ENCODE measurements around the gene DMC1.
"Not testable (repeated sequence)": the region's sequence is repeated elsewhere in the genome, so short reads cannot be mapped to it uniquely, and the experiment has no call there.

DMC1 gene, protein sequence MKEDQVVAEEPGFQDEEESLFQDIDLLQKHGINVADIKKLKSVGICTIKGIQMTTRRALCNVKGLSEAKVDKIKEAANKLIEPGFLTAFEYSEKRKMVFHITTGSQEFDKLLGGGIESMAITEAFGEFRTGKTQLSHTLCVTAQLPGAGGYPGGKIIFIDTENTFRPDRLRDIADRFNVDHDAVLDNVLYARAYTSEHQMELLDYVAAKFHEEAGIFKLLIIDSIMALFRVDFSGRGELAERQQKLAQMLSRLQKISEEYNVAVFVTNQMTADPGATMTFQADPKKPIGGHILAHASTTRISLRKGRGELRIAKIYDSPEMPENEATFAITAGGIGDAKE

DNA sequence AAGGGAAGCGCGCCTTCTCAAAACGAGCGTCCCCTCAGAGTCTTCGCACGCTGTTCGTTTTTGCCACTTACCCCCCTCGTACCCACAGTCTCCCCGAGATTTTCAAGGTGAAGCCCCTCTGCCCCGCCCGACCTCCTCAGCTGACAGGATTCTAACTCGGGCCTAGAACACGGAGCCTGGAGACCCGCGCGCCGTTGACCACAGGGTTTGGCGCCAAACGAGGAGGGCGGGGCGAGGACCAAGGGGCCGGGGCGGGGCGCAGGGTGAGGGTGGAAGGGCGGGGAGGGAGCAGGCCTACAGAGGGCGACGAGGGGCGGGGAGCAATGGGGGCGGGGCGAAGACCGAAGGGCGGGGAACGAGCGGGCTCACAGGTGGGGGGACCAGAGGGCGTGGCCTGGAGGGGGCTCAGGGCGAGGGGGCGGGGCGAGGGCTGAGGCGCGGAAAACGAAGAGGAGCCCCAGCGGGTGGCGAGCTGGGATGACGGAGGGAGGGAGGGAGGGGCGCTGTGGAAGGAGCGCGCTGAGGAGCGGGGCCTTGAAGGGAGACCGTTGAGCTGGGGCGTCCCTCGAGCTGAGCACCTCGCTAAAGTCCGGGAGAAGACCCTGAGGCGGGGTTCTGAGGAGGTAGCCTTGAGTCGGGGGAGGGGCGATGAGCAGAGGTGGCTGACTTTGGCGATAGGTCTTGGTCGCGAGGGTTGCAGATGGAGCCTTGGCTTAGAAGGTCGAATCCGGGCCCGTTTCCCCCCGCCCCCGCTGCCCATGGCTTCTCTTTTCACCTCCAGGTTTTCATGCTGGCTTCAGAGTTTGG, at the start of gene DMC1:
Gene DMC1, minus strand, starts transcription at position 212 of the 807 bp plus-strand sequence. CDS start 1,927 bp downstream, outside the sequence.
- DNase-seq, result peak; percentile 94

DNA sequence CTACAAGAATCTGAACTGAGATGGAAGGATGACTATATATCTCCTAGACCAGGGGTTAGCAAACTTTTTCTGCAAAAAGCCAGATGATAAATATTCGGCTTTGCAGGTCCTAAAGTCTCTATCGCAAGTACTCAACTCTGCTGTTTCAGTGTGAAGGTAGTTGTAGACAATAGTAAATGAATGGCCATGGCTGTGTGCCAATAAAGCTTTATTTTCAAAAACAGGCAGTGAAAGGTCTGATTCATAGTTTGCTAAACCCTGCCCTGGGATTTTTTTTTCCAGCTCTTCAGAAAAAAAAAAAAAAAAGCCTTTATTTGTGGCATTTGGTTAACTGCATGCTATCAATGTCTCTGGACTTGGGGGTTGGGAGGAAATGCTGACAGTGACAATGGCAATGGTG, 48.7 kb upstream of the DMC1 start:
- no peak for DNase-seq

DNA sequence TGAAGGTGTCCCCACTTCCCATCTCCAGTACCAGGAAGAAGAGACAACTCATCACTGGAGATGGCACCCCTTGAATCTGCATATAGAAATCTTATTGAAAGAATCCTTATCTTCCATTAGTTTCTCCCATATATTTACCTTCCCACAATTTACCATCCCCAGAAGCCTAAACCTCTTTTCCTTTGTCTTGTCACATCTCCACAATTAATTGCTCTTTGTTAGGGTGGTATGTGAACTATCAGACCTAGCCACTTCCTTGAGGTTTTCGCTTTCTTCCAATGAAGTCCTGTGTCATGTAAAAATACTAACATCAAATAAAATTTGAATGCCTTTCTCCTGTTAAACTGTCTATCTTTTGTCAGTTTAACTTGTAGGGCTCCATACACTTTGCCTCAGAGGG, 48.3 kb upstream of the DMC1 start:
- no peak for DNase-seq

DNA sequence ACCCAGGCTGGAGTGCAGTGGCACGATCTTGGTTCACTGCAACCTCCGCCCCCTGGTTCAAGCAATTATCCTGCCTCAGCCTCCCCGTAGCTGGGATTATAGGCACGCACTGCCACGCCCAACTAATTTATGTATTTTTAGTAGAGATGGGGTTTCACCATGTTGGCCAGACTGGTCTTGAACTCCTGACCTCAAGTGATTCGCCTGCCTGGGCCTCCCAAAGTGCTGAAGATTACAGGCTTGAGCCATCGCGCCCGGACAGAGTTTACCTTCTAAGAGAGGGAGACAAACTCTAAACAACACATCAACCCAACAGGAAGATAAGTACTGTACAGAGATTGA, 45.1 kb upstream of the DMC1 start:
- DNase-seq, result not testable (repeated sequence)

DNA sequence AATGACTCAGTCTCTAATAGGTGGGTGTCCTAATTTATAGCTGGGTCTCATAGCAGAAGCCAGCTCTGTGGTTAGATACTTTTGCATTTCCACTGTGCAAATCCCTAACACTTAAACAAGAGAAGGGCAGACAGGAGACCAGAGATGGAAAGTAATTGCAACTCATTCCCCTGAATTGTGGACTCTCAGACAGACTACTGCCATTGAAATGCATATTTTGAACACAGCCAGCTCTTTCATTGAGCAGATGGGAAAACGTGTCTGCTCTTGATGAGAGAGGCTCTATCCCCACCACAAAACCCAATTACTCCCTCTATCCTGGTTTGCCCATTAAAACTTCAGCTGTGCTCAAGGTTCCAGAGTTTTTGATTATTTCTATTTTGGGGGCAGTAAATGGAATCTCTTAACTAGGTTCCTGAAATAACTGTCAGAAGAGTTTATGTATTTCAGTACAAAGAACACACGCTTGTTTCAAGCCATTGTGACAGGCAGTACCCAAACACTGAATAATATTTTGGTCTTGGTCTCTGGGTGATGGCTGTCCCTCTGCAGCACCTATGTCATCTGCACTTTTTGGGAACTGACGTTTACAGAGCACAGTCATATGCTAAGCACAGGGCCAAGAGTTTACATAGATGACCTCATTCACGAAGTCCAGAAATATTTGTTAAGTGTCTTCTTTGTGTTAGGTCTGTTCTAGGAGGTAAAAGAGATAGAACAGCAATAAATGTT, 44.5 kb upstream of the DMC1 start:
- DNase-seq, result peak; percentile 51

DNA sequence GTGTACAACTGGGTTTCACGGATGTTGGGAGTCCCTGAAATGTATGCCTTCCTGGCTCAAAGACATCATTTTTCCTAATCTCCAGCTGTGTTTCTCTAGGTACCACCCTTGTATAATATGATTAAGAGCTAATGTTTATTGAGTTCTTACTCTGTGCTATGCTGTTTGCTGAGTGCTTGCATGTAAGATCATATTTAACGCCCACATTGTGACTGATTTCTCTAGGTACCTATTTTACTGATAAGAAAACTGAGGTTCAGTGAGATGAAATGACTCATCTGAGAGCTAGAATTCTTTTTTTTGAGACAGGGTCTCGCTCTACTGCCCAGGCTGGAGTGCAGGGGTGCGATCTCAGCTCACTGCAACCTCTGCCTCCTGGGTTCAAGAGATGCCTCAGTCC, 43.6 kb upstream of the DMC1 start:
- DNase-seq, result no peak

DNA sequence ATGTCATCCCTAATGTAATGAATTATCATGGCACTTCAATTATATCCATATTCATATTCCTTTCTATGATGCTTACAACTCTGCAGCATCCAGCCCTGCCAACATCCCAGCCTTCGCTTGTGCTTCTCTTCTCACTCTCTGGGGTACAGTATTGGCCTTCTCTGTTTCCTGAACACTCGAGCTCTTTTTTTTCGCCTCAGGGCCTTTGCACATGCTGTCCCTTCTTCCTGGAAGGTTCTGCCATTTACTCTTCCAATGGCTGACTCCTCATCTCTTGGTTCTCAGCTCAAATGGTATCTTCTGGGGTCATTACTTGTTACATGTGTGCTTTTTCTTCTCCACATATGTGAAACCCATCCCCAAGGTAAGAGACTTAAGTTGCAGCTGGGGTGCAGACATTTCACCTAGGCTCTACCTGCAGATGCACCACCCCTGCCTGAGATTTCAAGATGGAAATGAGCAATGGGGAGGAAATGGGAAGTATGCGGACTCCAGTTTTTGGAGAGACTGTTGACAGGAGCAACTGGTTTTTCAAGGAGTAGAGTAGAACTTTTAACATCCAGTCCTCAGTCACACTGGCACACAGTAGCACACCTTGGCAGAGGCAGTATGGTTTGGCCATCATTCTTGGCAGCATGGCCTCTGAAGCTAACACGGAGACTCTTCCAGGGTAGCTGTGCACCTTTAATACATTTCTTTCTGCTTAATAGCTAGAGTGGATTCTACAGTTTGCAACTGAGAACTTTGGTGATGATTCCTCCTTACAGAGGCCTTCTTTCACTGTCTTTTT, 42.4 kb upstream of the DMC1 start:
- no peak for DNase-seq

DNA sequence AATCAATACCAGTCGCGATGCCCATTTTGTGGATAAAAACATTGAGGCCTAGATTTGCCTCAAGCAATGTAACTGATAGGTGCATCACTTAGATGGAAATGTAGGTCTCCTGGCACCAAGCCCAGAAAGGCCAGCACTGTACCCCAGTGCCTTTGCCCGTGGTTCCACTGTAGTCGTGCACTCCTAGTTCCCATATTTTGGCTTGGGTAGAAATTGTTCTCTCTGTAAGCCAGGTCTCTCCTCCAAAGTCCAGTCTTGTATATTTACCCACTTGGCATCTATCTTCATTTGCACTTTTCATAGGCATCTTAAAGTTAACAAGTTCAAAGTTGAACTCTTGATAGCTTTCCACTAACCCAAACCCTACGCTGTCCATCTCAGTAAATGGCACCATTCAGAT, 41.6 kb upstream of the DMC1 start:
- no peak for DNase-seq

DNA sequence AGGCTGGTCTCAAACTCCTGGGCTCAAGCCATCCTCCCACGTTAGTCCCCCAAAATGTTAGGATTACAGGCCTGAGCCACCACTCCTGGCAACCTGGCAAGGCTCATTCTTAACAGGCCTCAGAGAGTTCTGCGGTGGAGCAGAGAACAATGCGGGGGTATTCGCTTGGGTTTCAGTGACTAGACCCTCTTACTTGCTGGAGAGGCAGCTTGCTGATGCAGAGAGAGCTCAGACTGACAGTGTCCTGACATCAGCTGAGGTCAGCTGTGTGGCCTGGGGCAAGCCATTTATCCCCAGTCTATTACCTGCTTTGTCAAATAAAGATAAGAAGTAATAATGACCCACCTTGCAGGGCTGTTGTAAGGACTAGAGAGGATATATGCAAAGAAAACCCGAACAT, 40.3 kb upstream of the DMC1 start:
- no peak for DNase-seq

DNA sequence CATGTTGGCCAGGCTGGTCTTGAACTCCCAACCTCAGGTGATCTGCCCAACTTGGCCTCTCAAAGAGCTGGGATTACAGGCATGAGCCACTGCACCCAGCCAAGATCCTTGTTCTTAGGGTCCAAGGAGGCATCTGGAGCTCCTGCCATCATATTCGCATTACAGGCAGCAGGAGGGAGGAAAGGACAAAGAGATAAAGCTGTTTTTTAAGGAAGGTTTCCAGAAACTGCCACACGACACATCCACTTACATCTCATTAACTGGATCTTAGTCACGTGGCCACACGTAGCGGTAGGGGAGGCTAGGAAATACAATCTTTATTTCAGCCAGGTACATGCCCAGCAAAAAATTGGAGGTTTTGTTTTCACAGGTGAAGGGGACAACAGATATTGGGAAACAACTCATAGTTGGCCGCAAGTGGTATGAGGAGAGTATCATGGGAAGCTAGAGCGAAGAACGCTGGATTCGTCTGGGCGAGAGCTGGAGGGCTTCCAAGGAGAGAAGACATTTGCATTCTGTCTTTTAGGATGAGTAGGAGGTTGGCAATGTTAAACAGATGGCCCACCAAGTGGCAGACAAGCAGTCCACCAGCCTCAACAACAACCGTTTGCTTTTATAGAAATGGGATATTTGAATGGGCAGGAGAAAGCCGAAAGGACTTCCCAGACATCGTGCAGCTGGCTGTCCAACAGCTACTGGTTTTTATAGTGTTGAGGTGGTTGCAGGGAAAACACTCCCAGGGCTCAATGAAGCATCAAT, 39.2 kb upstream of the DMC1 start:
- DNase-seq, result no peak

DNA sequence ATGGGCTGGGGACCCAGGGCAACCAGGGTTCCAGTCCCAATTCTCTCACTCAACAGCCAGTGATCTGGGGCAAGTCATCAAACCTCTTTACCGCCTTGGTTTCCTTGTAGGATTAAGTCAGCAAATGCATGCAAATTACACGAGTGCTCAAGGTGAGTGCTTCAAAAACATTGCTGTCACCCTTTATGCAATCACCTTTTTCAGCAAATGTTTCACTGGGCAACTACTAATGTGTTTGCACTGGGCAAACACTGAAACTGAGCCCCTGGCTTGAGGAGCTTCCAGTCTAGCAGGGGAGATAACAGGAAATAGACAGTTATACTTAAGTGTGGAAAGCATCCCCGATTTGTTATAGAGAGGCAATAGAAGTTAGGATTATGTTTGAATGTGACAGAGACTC, 37.7 kb upstream of the DMC1 start:
- peak; percentile 73 for DNase-seq

DNA sequence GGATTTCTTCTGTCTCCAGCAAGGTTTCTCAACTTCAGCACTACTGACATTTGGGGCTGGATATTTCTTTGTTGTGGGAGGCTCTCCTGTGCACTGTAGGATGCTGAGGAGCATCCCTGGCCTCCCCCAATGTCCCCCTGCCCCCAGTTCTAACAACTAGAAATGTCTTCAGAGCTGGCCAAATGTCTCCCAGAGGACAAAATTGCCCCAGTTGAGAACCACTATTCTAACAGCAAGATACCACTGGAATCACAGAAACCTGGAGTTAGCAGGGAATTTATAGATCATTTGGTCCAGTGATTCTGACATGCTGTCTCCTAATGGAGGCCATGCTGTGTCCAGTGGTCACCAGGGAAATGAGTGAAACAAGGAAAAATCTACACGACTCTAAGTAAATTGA, 32.2 kb upstream of the DMC1 start:
- DNase-seq, result no peak

DNA sequence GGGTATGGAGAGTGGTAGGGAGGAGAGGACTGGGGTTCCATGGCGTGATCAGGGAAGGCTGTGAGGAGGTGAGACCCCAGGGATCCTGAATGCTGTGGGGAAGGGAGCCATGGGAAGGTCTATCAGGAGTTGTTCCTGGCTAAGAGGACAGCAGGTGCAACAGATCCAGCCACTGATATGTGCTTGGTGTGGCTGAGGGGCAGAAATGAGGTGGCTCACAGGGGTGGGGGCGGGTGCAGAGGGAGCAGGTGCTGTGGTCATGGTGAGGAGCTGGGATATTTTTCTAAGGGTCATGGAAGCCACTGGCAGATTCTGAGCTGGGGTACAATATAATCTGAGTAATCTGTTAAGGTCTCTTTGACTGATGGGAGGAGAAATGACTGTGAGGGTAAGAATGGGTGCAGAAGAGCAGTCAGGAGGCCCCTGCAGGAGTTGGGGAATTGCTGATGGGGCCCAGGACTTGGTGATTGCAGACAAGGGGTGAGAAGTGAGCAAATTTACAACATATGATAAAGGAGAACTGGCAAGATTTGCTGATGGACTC, 31.3 kb upstream of the DMC1 start:
- DNase-seq, result no peak

DNA sequence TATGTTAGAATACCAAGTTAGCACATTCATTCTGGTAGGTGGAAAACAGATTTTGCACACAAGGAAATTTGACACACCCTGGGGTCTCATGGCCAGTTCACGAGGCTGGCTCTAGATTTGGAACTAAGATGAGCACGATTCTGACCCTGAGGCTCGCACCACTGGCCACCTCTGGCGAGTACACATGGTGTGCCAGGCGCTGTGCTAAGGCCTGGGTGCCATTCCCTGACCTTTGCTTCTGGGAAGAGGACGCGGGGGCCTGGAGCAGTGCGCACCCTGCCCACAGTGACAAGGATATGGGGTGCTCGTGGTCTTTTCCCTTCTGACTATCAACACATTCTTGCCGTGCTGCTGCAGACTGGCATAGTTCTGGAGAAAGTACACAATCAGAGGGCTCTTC, 29.5 kb upstream of the DMC1 start:
- no peak for DNase-seq

DNA sequence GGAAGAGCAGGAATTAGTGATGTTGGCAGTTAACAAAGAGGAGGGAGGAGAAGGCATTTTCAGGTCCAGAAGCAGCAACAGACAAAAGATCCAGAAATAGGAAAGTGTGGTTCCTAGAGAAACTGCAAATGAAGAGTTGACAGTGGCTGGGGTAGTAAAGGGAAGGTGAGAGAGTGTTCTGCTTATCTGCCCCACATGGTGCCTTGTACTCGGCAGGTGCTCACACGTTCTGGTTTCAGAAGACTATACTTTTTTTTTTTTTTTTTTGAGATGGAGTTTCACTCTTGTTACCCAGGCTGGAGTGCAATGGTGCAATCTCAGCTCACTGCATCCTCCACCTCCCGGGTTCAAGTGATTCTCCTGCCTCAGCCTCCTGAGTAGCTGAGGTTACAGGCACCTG, 12.9 kb upstream of the DMC1 start:
- DNase-seq, result not testable (repeated sequence)

DNA sequence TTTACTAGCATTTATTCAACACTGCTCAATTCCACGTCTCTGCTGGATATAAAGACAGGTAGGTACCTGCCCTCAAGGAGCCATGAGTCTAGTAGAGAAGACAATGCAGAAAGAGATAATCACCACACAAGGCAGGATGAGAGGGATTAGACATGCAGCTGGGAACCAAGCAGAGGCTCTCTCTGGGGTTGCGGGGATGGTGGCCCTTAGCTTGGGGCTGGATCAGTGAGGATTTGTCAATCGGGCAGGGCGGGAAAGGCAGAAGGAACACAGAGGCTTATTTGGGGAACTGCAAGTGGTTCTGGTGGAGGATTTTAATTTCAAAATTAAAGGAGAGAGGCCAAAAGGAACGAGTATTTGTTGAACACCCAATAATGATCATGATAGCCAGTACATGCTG, 8.5 kb upstream of the DMC1 start:
- no peak for DNase-seq

DNA sequence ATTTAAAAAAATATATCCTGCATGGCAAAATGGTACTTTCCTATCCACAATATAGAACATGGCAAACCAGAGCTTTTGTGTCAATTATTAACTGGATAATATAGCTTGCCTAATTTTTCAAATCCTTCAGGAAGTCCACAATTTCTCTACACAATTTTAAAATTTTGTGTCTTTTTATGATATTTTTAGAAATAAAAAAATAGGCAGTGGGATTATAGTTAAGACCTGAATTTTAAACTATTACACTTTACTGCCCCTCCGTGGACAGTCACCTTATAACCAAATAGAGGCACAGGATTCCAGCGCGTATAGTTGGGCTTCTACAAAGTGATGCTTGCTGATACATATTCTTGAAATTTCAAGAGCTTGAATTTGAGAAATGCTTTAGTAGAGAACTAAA, 2.1 kb upstream of the DMC1 start:
- peak; percentile 68 for DNase-seq

DNA sequence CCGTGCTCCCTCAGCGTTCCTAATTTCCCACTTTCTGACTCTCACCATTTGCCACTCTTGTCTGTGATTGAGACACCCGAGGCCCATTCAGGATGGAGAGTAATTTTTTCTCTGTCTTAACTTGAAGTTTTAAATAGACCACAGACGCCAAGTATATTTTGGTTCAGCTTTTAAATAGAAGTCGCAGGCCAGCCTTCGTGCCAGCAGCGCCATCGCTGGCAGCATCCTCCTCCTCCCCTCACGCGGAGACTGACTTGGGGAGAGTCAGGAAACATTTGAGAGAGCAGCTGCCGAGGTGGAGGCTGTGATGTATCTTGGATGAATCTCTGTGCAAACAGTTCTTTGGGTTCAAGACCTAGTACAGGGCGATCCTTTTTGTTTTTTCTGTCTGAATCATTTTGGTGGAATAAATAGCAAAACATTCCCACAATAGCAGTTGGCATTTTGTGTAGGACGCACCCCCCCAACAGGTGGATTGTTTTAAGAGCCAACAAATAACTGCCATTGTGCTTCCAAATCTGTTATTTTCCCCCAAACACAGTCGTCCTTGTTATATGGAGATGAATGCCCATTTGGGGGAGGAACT, 889 bp upstream of the DMC1 start:
- peak; percentile 64 for DNase-seq

DNA sequence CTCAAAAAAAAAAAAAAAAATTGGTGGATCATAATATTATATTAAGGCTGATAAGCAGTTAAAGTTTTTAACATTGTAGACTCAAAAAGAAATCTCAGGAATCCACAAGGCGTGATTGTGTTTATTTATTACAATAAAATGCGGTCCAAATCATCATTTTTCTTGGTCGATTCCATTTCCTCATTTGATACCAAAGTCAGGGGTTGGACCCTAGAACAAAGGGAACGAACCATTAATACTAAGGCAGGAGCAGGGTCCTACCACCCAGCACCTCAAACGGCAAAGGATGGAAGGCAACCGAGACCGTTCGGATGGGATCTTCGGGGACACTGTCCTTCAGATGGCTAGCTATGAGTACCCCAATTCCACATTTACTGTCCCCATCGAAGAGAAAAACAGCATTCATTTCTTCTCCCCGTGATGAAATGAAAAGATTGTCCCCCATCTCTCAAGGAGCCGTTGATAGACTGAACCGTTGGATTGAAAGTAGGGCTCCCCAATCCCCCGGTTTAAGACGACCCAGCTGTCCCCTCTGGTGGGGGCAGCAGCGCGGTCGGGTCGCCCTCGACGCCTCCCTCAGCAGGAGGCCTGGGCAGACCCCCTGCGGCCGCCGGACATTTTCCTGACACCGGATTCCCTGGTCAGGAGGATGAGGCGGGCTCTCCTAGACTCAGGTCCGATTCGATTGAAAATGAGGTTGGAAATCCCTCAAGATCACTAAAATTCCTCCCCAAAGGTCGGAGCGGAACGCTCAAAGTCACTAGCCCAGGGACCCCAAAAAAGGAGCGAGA, 607 bp downstream of the DMC1 start:
- peak; percentile 35 for DNase-seq

DNA sequence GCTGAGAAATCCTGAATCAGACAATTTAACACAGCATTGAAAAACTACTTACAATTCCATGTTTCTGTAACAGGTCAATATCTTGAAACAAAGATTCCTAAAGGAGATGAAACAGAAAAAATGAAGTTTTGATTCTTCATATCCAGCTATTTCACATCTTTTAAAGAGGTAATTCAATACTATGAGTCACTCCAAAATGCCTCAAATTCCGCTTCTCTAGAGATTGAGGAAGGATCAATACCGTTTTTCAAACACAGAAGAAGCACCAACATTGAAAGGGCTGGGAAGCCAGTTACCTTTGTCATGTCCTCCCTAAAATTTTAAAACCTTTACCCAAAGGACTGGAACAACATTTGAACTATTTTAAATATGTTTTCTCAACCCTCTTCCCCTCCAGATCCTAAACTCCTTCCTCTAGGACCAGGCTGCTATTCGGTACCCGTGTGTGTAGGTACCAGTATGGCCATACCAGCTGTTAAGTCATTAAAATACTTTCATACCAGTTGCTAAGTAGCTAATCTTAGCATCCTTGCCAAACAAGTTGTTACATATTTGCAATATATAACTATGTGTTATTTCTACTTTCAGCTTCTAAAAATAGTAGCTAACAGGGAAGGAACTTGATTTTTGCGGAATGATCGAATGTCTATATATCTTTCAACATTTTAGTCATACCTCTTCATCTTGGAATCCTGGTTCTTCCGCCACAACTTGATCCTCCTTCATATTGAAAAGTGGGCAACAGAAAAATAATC, 2.3 kb downstream of the DMC1 start:
- DNase-seq, result no peak
